ENCODE results near the gene C15orf39.

- TF ChIP-seq EZH2 (IDR thresholded peaks at IDR 0.05; ENCODE audit: borderline replicate concordance, low read length) (no peak), CTCF (IDR thresholded peaks at IDR 0.05; ENCODE audit: low read length) (no peak)
These were observed 36.5 kb downstream of the C15orf39 start for GRCh38 chr15:75238150-75238549.

Measured in OCI-LY1 (cell line).